GM21515 (cell line): ENCODE measurements around the gene PSG11.
"Not testable (repeated sequence)": the region's sequence is repeated elsewhere in the genome, so short reads cannot be mapped to it uniquely, and the experiment has no call there.

Experiments used
- ATAC-seq: cut with Tn5 transposase; IDR thresholded peaks from one replicate; pipeline ENCODE4 v1.9.1; 2021; ENCODE audit not compliant: unreplicated experiment

Gene PSG11

GRCh38 chr19:43026369-43026768 is at the start of gene PSG11:
TSS of gene PSG11 (minus strand) at chr19:43026469. CDS start at chr19:43026372, 97 bp downstream.
- not testable (repeated sequence) for ATAC-seq

DNA sequence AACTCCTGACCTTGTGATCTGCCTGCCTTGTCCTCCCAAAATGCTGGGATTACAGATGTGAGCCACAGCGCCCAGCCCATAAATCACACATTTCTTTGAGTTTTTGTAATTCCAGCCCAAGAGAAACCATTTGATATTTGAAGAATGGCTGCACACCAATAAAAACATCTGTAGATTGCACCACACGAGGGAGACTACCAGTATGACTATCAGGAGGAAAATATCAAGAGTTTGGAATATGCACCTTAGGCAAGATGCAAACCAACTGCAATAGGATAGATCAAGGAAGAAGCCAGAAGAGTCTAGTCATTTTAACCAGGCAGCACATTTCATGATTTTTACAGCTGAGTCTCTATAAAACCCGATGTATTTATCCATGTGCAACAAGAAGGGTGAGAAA is 36.1 kb upstream of the PSG11 start:
- ATAC-seq = not testable (repeated sequence)

- not testable (repeated sequence) for ATAC-seq
Measured at GRCh38 chr19:43061326-43061725, 35.1 kb upstream of the PSG11 start.

DNA sequence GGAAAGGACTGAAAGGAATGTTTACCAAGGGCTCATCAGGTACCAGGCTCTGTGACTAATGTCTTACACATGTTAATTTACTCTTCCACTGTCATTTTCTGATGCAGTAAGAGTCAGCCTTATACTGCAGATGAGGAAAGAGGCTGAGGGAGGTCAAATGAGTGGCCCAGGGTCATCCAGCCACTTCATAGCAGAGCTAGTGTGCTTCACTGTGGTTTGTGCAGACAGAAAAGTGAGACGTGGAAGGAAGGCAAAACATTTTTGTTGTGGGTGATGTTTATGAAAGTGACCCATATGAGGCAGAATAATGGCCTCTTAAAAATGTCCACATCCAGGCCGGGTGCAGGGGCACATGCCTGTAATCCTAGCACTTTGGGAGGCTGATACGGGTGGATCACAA is 34.0 kb upstream of the PSG11 start:
- ATAC-seq = not testable (repeated sequence)

DNA sequence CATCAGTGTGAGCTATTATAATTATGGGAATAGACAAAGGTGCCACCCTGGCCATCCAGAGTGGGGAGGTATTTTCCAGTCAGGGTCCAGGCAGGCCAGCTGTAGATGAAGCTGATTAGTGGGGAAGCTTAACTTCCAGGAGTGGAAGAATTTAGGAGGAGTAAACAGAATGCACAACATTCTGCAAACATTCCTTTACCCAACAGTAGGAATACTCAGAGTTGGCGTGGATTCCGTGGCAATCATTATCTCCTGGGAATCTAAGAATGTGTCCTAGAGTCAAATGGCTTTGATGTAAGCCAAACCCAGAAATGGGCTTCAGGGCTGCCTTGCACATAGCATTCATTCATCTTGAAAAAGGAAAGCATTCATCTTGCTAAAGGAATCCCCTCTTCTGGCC is 33.2 kb upstream of the PSG11 start:
- ATAC-seq = not testable (repeated sequence)

DNA sequence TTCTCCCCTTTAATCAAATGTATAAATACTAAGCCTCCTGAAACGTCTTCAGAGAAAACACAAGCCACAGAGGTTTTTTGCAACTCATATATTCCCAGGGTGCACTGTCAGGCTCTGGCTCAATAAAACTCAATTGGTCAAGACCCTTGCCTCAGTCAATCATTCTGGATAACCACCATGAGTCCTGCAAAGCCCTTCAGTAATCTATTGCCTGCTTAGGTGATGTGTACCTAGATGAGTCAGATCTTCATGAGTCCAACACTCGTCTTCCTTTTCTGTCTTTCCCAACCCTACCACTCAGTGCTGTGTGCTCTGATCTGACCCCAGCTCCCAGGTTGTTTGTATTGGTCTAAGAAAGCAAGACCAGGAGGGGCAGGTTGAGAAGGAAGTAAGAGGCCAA is 32.2 kb upstream of the PSG11 start:
- ATAC-seq = not testable (repeated sequence)

GRCh38 chr19:43047966-43048365 is 21.7 kb upstream of the PSG11 start:
- ATAC-seq = not testable (repeated sequence)

- ATAC-seq = not testable (repeated sequence)
Measured at GRCh38 chr19:43046578-43046977, 20.3 kb upstream of the PSG11 start.

- not testable (repeated sequence) for ATAC-seq
Measured at GRCh38 chr19:43043492-43044180, 17.4 kb upstream of the PSG11 start.

GRCh38 chr19:43031645-43032044 is 5.4 kb upstream of the PSG11 start:
- not testable (repeated sequence) for ATAC-seq

GRCh38 chr19:43028866-43029265 is 2.6 kb upstream of the PSG11 start:
- ATAC-seq = no peak

- not testable (repeated sequence) for ATAC-seq
Measured at GRCh38 chr19:43027985-43028384, 1.7 kb upstream of the PSG11 start.

DNA sequence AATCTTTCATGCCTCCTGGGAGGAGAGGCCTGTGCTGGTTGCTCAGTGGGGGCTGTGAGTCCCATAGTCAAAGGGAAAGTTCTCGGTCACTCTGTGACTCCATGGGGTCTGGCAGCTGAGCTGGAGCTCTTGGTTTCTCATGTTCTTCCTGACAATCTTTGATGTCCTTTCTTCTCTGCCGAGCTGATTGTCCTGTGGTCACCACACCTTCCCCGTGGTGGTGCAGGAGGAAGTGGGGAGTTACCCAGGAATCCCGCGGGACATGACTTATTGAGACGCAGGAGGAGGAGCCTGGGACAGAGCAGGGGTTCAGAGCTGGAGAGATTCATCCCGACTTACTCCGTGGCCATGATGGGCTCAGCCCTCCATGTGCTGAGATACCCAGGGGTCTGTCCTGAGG is 792 bp upstream of the PSG11 start:
- not testable (repeated sequence) for ATAC-seq

GRCh38 chr19:43022098-43022497 is 4.2 kb downstream of the PSG11 start:
- ATAC-seq = not testable (repeated sequence)

GRCh38 chr19:43021629-43022028 is 4.6 kb downstream of the PSG11 start:
- not testable (repeated sequence) for ATAC-seq

GRCh38 chr19:43019588-43019987 is 6.7 kb downstream of the PSG11 start:
- ATAC-seq = not testable (repeated sequence)

GRCh38 chr19:43005841-43006240 is 20.4 kb downstream of the PSG11 start:
- ATAC-seq = not testable (repeated sequence)

DNA sequence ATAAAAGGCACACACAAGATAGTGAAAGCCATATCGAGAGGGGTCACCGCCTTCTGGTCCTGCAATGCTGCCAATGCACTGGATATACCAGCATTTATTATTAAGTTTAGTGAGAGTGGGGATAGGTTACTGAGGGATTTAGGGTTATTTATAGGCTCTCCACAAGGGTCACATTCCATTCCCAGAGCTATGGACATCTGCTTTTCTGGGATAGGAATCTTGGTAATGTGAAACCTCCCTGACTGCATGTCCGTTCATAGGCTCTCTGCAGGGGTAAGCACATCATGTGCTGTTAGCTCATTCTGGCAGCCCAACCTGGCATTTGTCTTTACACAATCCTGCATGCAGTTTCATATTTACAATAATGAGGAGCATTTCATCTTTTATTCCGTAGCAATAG is 21.4 kb downstream of the PSG11 start:
- not testable (repeated sequence) for ATAC-seq

GRCh38 chr19:43003634-43004033 is 22.6 kb downstream of the PSG11 start:
- not testable (repeated sequence) for ATAC-seq

DNA sequence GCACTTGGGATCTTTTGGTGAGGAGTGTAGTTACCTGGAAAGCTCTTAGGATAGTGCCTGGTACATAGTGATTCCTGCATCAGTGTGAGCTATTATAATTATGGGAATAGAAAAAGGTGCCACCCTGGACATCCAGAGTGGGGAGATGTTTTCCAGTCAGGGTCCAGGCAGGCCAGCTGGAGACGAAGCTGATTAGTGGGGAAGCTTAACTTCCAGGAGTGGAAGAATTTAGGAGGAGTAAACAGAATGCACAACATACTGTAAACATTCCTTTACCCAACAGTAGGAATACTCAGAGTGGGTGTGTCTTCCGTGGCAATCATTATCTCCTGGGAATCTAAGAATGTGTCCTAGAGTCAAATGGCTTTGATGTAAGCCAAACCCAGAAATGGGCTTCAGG is 23.3 kb downstream of the PSG11 start:
- ATAC-seq = not testable (repeated sequence)

DNA sequence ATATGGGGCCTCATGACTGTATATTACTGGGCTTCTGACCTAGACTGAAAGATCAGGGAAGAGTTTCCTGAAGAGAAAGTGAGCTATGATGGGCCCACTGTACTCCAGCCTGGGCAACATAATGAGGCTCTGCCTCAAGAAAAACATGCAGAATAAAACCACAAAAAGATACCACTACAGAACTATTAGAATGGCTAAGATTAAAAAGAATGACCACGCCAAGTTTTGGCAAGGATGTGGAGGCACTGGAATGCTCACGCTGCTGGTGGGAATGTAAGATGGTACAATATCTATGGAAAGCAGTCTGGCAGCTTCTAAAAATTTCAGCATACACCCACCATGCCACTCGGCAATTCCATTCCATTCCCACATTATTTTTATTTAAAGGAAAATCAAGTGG is 30.1 kb downstream of the PSG11 start:
- ATAC-seq = not testable (repeated sequence)

GRCh38 chr19:42992029-42992604 is 34.2 kb downstream of the PSG11 start:
- not testable (repeated sequence) for ATAC-seq
